WTC11 (cell line): ENCODE measurements around the gene BECN2. TPM values are rescaled to one million over a fixed set of nuclear protein-coding genes. Genes with fewer than 3 reads are reported as not detected.

Experiments
- ATAC-seq: fragments of 200-7000 bp; cut with Tn5 transposase; 2 replicates; pipeline ENCODE4 v1.10.0; 2021; ENCODE audit warnings: mild to moderate bottlenecking, moderate library complexity
- CTCF ChIA-PET: fragments of 300-600 bp; sonication (Branson Sonifier 250); formaldehyde crosslinking; loops from one replicate; lab custom pipeline; 2021; ENCODE audit warnings: antibody characterized with exemption; lab: Charles Lee
- POLR2A ChIA-PET: fragments of 350-600 bp; sonication (Branson Sonifier 250); formaldehyde crosslinking; loops from one replicate; lab custom pipeline; 2021; ENCODE audit warnings: antibody characterized with exemption; lab: Charles Lee
- DNase-seq: peaks from one replicate; pipeline ENCODE4 v3.0.0; 2021; ENCODE audit warnings: low spot score
- H3K27ac Mint-ChIP-seq: 2 replicates; pipeline ENCODE4 v1.8.0; 2021; ENCODE audit warnings: mixed read lengths
- H3K27me3 Mint-ChIP-seq: 2 replicates; pipeline ENCODE4 v1.8.0; 2021; ENCODE audit warnings: low read depth, mild to moderate bottlenecking, moderate library complexity, mixed read lengths
- H3K36me3 Mint-ChIP-seq: 2 replicates; pipeline ENCODE4 v1.8.0; 2021; ENCODE audit warnings: mixed read lengths
- H3K4me1 Mint-ChIP-seq: 2 replicates; pipeline ENCODE4 v1.8.0; 2022; ENCODE audit warnings: mixed read lengths
- H3K4me3 Mint-ChIP-seq: 2 replicates; pipeline ENCODE4 v1.8.0; 2021; ENCODE audit warnings: mild to moderate bottlenecking, moderate library complexity, mixed read lengths
- H3K9me3 Mint-ChIP-seq: 2 replicates; pipeline ENCODE4 v1.8.0; 2021; ENCODE audit warnings: mixed read lengths
- AR ChIP-seq: fragments of 250-450 bp; sonication (Bioruptor Pico); IDR thresholded peaks from 2 replicates; pipeline ENCODE4 v1.9.0; 2021; ENCODE audit warnings: mild to moderate bottlenecking
- ATF1 ChIP-seq: sonication (generic); formaldehyde crosslinking; IDR thresholded peaks from 2 replicates; pipeline ENCODE4 v1.8.1; 2023; ENCODE audit warnings: mild to moderate bottlenecking, moderate library complexity, missing genetic modification reagents
- ETV6 ChIP-seq: sonication (generic); formaldehyde crosslinking; IDR thresholded peaks from 2 replicates; pipeline ENCODE4 v1.8.1; 2022; ENCODE audit warnings: mild to moderate bottlenecking, missing genetic modification reagents
- GTF2I ChIP-seq: fragments of 250-450 bp; sonication (Bioruptor Pico); conservative IDR thresholded peaks from 2 replicates; pipeline ENCODE4 v1.4.0; 2021; ENCODE audit warnings: mild to moderate bottlenecking
- HMGA2 ChIP-seq: fragments of 250-450 bp; sonication (Bioruptor Pico); IDR thresholded peaks from 2 replicates; pipeline ENCODE4 v1.4.0; 2021; ENCODE audit warnings: mild to moderate bottlenecking, moderate library complexity
- IRF2 ChIP-seq: sonication (generic); formaldehyde crosslinking; IDR thresholded peaks from 2 replicates; pipeline ENCODE4 v1.8.0; 2022; ENCODE audit warnings: low read depth, missing genetic modification reagents, borderline replicate concordance
- JAZF1 ChIP-seq: fragments of 250-450 bp; sonication (Bioruptor Pico); IDR thresholded peaks from 2 replicates; pipeline ENCODE4 v1.9.0; 2021; ENCODE audit warnings: moderate library complexity, mild to moderate bottlenecking, inconsistent platforms
- JUN ChIP-seq: sonication (generic); formaldehyde crosslinking; IDR thresholded peaks from 2 replicates; pipeline ENCODE4 v1.8.0; 2023; ENCODE audit warnings: mild to moderate bottlenecking, missing genetic modification reagents
- MLX ChIP-seq: sonication (generic); formaldehyde crosslinking; IDR thresholded peaks from 2 replicates; pipeline ENCODE4 v1.8.1; 2023; ENCODE audit warnings: mild to moderate bottlenecking, missing genetic modification reagents, moderate library complexity
- NR1H2 ChIP-seq: sonication (generic); formaldehyde crosslinking; IDR thresholded peaks from 2 replicates; pipeline ENCODE4 v1.9.0; 2021; ENCODE audit warnings: mild to moderate bottlenecking, moderate library complexity, missing genetic modification reagents
- NR2C2 ChIP-seq: sonication (generic); formaldehyde crosslinking; IDR thresholded peaks from 2 replicates; pipeline ENCODE4 v1.8.0; 2022; ENCODE audit warnings: mild to moderate bottlenecking, missing genetic modification reagents
- OVOL2 ChIP-seq: fragments of 250-450 bp; sonication (Bioruptor Pico); IDR thresholded peaks from 2 replicates; pipeline ENCODE4 v1.9.0; 2021; ENCODE audit warnings: mild to moderate bottlenecking, borderline replicate concordance
- PREB ChIP-seq: sonication (generic); formaldehyde crosslinking; IDR thresholded peaks from 2 replicates; pipeline ENCODE4 v1.8.1; 2022; ENCODE audit warnings: mild to moderate bottlenecking, missing genetic modification reagents, moderate library complexity, borderline replicate concordance
- SMAD3 ChIP-seq: sonication (generic); formaldehyde crosslinking; IDR thresholded peaks from 2 replicates; pipeline ENCODE4 v1.8.0; 2022; ENCODE audit warnings: missing genetic modification reagents, mild to moderate bottlenecking, borderline replicate concordance
- USF1 ChIP-seq: sonication (generic); formaldehyde crosslinking; IDR thresholded peaks from 2 replicates; pipeline ENCODE4 v1.8.0; 2022; ENCODE audit warnings: mild to moderate bottlenecking, missing genetic modification reagents
- ZNF121 ChIP-seq: sonication (generic); formaldehyde crosslinking; IDR thresholded peaks from 2 replicates; pipeline ENCODE4 v1.8.0; 2023; ENCODE audit warnings: missing genetic modification reagents
- ZNF281 ChIP-seq: sonication (generic); formaldehyde crosslinking; IDR thresholded peaks from 2 replicates; pipeline ENCODE4 v1.8.0; 2023; ENCODE audit warnings: mild to moderate bottlenecking, missing genetic modification reagents
- ZNF317 ChIP-seq: sonication (generic); formaldehyde crosslinking; IDR thresholded peaks from 2 replicates; pipeline ENCODE4 v1.8.1; 2023; ENCODE audit warnings: low read depth, mild to moderate bottlenecking, moderate library complexity, missing genetic modification reagents, borderline replicate concordance
- total RNA-seq: library from RNA; stranded (reverse); gene quantifications from 3 replicates; pipeline ENCODE4 v1.2.3, GENCODE V29; 2021
- TF ChIP-seq, protein P1 (sequence below): fragments of 250-450 bp; sonication (Bioruptor Pico); IDR thresholded peaks from 2 replicates; pipeline ENCODE4 v1.9.0; 2021; ENCODE audit warnings: moderate library complexity, mild to moderate bottlenecking, inconsistent platforms, borderline replicate concordance
- TF ChIP-seq, protein P2 (sequence below): sonication (generic); formaldehyde crosslinking; IDR thresholded peaks from 2 replicates; pipeline ENCODE4 v1.8.1; 2023; ENCODE audit warnings: mild to moderate bottlenecking, missing genetic modification reagents, moderate library complexity
- TF ChIP-seq, protein P3 (sequence below): fragments of 250-450 bp; sonication (Bioruptor Pico); conservative IDR thresholded peaks from 2 replicates; pipeline ENCODE4 v1.9.0; 2021; ENCODE audit warnings: mild to moderate bottlenecking

BECN2 gene
- total RNA-seq, 1 experiment from 2014 or later: not detected

DNA sequence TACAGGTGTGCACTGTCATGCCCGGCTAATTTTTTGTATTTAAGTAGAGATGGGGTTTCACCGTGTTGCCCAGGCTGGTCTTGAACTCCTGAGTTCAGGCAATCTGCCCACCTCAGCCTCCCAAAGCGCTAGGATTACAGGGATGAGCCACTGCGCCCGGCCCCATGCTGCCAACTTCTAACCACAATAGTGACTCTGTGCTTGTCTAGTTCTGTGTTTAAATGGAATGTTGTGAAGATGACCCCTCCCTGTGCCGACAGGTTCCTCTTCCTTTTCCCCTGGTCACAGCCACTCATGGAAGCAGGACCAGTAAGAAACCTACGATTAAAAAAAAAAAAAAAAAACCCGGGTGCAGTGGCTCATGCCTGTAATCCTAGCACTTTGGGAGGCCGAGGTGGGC is 36.6 kb downstream of the BECN2 start:
- no peak overlapping the region for H3K27ac Mint-ChIP-seq
- H3K27me3 Mint-ChIP-seq: peaks cover 5% of the 10 kb centered on the region
- peaks cover 7% of the 10 kb centered on the region for H3K4me1 Mint-ChIP-seq
- POLR2A ChIA-PET: no interaction called here
- H3K36me3 Mint-ChIP-seq: no peaks in the 10 kb centered on the region
- DNase-seq (no peak), ATAC-seq (no peak)
- CTCF ChIA-PET: no interaction called here
- no peak overlapping the region for H3K4me3 Mint-ChIP-seq
- H3K9me3 Mint-ChIP-seq: no peaks in the 10 kb centered on the region
- TF ChIP-seq SMAD3 (CRISPR knock-in tag): no peak
- no peak for TF ChIP-seq NR1H2
- TF ChIP-seq ETV6 (CRISPR knock-in tag): no peak
- no peak for TF ChIP-seq JAZF1 (CRISPR knock-in tag)
- TF ChIP-seq, protein P1, sequence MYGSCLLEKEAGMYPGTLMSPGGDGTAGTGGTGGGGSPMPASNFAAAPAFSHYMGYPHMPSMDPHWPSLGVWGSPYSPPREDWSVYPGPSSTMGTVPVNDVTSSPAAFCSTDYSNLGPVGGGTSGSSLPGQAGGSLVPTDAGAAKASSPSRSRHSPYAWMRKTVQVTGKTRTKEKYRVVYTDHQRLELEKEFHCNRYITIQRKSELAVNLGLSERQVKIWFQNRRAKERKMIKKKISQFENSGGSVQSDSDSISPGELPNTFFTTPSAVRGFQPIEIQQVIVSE (CRISPR knock-in tag): no peak
- TF ChIP-seq PREB: no peak
- TF ChIP-seq OVOL2 (CRISPR knock-in tag): no peak
- TF ChIP-seq ZNF121 (CRISPR knock-in tag): no peak
- no peak for TF ChIP-seq ATF1 (CRISPR knock-in tag)
- no peak for TF ChIP-seq AR (CRISPR knock-in tag)
- TF ChIP-seq ZNF281 (CRISPR knock-in tag): no peak
- TF ChIP-seq IRF2 (CRISPR knock-in tag): no peak
- TF ChIP-seq, protein P2, sequence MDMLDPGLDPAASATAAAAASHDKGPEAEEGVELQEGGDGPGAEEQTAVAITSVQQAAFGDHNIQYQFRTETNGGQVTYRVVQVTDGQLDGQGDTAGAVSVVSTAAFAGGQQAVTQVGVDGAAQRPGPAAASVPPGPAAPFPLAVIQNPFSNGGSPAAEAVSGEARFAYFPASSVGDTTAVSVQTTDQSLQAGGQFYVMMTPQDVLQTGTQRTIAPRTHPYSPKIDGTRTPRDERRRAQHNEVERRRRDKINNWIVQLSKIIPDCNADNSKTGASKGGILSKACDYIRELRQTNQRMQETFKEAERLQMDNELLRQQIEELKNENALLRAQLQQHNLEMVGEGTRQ (CRISPR knock-in tag): no peak
- no peak for TF ChIP-seq USF1 (CRISPR knock-in tag)
- no peak for TF ChIP-seq JUN (CRISPR knock-in tag)
- TF ChIP-seq GTF2I: no peak

DNA sequence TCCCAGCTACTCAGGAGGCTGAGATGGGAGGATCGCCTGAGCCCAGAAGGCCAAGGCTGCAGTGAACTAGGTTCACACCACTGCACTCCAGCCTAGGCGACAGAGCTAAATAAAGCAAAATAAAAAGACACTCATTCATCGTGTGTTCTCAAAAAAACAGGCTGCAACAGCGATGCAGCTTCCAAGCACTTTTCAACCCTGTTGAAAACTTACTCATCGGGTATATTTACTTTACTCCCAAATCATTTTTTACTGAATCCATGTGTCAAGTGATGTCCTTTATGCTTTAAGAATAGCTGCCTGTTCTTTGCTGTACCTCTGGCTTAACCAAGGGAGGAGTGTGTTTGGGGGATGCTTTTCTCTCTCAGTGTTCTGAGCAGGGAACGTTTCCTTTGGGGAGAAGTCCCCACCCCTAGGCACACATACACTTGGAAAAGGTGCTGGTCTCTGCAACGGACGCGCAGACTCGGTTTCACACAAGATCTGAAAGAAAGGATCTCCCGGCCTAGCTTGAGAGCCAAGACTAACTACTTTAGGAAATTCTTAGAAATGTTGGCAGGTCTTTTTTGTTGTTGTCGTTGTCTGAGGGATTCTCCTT is 39.9 kb downstream of the BECN2 start:
- peaks cover 25% of the 10 kb centered on the region for H3K4me1 Mint-ChIP-seq
- H3K4me3 Mint-ChIP-seq: peak overlapping the region; percentile 6; the same call in 1 of the 2 replicates
- no peaks in the 10 kb centered on the region for H3K36me3 Mint-ChIP-seq
- CTCF ChIA-PET: interaction anchor here (0.8 to 5.0 kb wide), 8 partner anchors 9 to 192 kb away, joined by 3 to 60 read pairs (median 6); no protein-coding TSS in a partner anchor
- POLR2A ChIA-PET: interaction anchor here (0.7 kb wide), 2 partner anchors 15 to 499 kb away, joined by 5 to 6 read pairs; no protein-coding TSS in a partner anchor
- no peak overlapping the region for H3K27ac Mint-ChIP-seq
- H3K27me3 Mint-ChIP-seq: peaks cover 5% of the 10 kb centered on the region
- ATAC-seq (no peak), DNase-seq (no peak)
- H3K9me3 Mint-ChIP-seq: no peaks in the 10 kb centered on the region
- TF ChIP-seq SMAD3 (CRISPR knock-in tag) (no peak), ZNF121 (CRISPR knock-in tag) (no peak), HMGA2 (CRISPR knock-in tag) (no peak), NR2C2 (CRISPR knock-in tag) (no peak), MLX (CRISPR knock-in tag) (no peak), ZNF317 (no peak)
- TF ChIP-seq, protein P3, sequence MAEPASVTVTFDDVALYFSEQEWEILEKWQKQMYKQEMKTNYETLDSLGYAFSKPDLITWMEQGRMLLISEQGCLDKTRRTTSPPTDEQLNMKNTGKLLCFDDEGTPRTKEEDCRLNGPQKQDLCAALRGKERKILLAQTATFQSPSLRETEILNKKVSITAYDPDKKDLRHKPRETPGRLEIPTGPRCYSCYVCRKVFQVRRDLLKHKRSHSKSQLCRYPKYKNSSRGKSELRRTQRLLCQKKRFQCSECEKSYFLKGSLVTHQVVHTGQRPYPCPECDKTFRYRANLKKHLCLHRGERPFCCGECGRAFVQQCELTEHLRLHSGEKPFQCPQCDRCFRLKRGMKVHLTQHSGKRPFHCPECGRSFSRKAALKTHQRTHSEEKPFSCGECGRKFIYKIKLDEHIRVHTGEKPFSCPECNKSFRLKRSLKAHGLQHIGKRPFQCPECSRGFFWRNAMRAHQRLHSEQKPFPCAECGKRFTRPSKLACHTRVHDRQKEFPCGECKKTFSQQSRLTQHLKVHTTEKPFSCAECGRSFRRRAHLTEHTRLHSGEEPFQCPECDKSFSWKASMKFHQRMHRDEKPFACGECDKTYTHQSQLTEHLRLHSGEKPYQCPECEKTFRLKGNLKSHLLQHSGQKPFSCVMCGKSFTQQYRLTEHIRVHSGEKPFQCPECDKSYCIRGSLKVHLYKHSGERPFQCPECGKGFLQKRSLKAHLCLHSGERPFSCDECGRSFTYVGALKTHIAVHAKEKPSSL: no peak
